GM10266 (cell line): ENCODE results near the gene GBP2.

Experiments
- DNase-seq: peaks from one replicate; pipeline ENCODE4 v3.0.0; 2012; ENCODE audit errors: extremely low spot score
- CTCF ChIP-seq: IDR thresholded peaks from 2 replicates; pipeline ENCODE4 v1.5.1; 2012; ENCODE audit warnings: mild to moderate bottlenecking, low read depth; ENCODE audit not compliant: control insufficient read depth, insufficient read depth; ENCODE audit errors: missing control alignments

Gene GBP2

GRCh38 chr1:89167590-89168230, 41.8 kb upstream of the GBP2 start:
- no peak for DNase-seq
- no peak for TF ChIP-seq CTCF

- no peak for TF ChIP-seq CTCF
- no peak for DNase-seq
Measured at GRCh38 chr1:89166705-89167104, 40.8 kb upstream of the GBP2 start.

- TF ChIP-seq CTCF: no peak
- DNase-seq: no peak
Measured at GRCh38 chr1:89165811-89166210, 39.9 kb upstream of the GBP2 start.

- DNase-seq: no peak
- no peak for TF ChIP-seq CTCF
Measured at GRCh38 chr1:89151047-89151446, 25.1 kb upstream of the GBP2 start.

GRCh38 chr1:89149976-89150375, 24.1 kb upstream of the GBP2 start:
- DNase-seq: no peak

GRCh38 chr1:89149229-89149628, 23.3 kb upstream of the GBP2 start:
- no peak for TF ChIP-seq CTCF
- DNase-seq: no peak

More at GRCh38 chr1:89149976-89150375, 24.1 kb upstream of the GBP2 start:
- no peak for TF ChIP-seq CTCF

- no peak for TF ChIP-seq CTCF
- DNase-seq: no peak
Measured at GRCh38 chr1:89147678-89148658, 22.1 kb upstream of the GBP2 start.
